GM12873 (cell line): ENCODE results near the gene COA3.

Experiments
- TF ChIP-seq, protein P1 (sequence below): IDR thresholded peaks from 2 replicates; pipeline ENCODE4 v1.5.1; 2012; ENCODE audit warnings: low read depth, mild to moderate bottlenecking, moderate library complexity, low read length, control low read depth; ENCODE audit not compliant: insufficient read depth; ENCODE audit errors: missing control alignments

The COA3 gene

DNA sequence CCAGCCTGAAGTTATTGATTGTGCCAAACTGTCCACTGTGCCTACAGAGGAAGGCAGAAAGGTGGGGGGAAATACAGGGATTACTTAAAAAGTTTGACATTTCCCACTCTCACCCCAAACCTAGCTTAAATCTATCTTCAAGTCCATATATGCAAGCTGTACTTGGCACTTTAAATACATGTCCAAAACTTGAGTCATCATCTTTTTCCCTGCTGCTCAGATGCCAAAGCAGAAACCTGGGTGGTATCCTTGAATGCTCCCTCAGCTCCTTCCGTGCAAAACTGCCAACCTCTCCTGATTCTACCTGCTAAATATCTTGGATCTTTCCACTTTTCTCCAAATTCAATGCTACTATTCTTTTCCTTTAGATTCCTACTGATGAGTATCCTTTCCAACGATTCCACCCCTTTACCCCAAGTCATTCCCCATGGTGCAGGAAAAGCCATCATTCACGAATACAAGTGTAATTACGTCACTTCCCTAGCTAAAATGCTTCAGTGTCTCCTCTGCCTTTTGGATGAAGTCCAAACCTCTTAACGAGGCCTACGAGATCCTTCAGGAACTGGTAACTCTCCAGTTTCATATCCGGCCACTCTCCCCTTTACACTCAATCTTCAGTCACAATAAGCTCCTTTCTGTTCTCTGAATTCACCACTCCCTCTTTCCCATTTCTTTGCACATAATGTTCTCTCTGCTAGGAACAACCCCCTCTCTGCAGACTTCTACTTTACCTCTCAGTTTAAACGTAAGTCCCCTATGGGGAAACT is 16.3 kb upstream of the COA3 start:
- TF ChIP-seq, protein P1, sequence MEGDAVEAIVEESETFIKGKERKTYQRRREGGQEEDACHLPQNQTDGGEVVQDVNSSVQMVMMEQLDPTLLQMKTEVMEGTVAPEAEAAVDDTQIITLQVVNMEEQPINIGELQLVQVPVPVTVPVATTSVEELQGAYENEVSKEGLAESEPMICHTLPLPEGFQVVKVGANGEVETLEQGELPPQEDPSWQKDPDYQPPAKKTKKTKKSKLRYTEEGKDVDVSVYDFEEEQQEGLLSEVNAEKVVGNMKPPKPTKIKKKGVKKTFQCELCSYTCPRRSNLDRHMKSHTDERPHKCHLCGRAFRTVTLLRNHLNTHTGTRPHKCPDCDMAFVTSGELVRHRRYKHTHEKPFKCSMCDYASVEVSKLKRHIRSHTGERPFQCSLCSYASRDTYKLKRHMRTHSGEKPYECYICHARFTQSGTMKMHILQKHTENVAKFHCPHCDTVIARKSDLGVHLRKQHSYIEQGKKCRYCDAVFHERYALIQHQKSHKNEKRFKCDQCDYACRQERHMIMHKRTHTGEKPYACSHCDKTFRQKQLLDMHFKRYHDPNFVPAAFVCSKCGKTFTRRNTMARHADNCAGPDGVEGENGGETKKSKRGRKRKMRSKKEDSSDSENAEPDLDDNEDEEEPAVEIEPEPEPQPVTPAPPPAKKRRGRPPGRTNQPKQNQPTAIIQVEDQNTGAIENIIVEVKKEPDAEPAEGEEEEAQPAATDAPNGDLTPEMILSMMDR = no peak

DNA sequence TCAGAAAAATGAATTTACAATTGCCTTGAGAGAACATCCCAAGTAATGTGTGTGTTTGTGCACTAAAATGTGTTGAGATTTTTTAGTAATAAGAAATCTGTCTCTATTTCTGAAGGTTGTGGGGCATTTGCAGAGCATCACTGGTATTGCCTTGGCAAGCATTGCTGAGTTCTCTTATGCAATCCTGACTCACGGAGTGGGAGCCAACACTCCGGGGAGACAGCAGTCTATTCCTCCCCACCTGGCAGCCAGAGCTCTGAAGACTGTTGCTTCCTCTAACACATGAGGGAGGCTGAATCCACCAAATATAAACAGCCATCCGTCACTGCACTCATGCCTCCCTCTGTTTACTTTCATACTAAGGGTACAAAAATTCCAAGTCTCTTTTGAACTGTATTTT is 10.7 kb upstream of the COA3 start:
- TF ChIP-seq, protein P1 = no peak

DNA sequence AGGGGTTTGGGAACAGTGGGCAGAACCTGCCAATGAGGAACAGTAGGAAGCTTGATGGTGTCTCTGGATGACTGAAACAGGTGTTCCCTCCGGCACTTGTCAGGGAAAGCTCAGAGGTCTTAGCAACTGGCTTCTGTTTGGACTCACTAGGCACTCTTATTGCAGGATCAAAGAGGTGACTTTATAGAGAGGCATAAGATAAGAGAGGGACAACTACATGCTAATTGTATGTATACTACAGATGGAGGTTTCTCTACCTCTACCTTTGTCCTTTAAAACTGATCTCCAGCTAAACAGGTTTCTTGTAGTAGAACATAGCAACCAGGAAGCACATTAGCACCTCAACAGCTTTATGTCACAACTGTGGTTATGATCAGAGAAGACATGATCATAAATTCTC is 7.7 kb upstream of the COA3 start:
- TF ChIP-seq, protein P1 = no peak

DNA sequence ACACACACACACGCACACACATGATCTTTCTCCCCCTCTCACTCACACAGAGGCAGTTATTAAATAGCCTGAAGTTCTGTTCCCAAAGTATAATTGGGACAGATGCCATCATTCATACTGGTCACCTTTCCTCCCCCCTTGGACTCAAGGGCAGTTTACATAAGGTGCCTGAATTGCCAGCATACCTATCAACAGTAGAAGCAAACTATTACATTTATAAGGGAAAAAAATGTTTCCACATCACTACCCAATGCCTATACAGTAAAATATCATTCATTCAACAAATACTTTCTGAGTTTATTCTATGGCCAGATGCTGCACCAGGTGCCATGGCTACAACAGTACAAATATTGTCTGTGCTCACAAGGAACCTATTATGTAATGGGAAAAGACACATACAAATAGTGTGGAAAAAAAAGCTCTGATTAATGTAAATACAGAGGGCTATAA is 6.4 kb upstream of the COA3 start:
- TF ChIP-seq, protein P1 = no peak

DNA sequence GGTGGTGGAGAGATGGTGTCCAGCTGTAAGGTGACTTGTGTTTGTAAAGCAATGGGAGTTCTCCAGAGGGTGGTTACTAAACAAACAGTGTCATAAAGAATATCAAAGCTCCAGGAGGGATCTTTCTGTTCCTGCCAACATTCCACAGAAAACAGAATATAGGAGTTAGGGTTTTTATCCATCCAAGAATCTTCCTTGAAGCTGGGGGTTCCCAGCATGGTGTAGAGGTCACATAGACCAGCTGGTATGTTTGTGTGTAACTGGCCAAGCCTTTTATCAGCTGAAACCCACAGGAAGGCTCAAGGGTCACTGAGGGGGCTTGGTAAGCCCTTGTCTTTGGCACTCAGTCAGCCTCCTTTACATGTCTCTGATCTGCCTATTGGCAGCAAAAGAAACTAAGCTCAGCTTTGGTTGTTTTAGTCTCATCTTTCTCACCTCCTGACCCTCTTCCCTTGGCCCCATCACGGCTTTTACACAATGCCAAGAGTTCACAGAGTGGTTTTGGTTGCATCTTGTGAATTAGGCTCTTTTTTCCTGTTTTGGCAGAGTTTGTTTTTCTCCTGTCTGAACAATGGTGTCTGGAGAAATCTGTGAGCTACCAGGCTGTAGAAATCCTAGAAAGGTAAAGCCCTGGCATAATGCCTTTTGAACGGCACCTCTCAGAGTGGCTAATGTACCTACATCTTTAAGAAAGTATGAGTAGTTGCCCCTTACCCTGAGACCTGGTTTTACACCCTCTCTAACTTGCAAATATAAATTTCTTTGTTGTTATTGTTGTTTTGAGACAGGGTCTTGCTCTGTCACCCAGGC is 4.8 kb upstream of the COA3 start:
- TF ChIP-seq, protein P1 = no peak

DNA sequence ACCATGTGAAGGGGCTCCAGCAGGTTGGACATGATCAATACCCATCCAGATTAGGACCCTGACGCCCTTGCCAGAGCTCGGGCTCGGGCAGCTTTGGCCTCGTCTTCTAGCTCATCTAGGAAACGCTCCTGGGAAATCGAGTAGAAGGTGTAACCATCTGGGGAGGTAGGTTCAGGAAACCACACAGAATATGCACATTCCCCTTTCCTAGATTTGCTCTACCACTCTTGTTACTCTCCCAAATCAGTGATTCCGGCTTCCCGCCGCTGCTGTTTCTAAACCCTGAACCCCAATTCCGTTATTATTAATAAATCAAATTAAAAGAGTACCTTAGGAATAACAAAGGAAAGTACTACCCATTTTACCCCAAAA is 507 bp downstream of the COA3 start:
- TF ChIP-seq, protein P1 = no peak
